Fibroblast of villous mesenchyme (primary cell): Measurements from ENCODE around the gene KLHL30. TPM values are rescaled to one million over a fixed set of nuclear protein-coding genes. Genes with fewer than 3 reads are reported as not detected.

Source experiments
- DNase-seq: peaks from one replicate; pipeline ENCODE4 v3.0.0-alpha.2; 2010; ENCODE audit warnings: low read depth
- H3K4me3 ChIP-seq: 2 replicates; pipeline ENCODE4 v1.5.1; 2011; ENCODE audit warnings: low read depth, mild to moderate bottlenecking, low read length
- CTCF ChIP-seq: IDR thresholded peaks from 2 replicates; pipeline ENCODE4 v1.5.1; 2012; ENCODE audit warnings: low read depth, mild to moderate bottlenecking, low read length; ENCODE audit not compliant: insufficient read depth
- total RNA-seq: library from RNA; depleted of rRNA; stranded (reverse); fragments of >200 nt; gene quantifications from 2 replicates; pipeline ENCODE4 v1.2.3, GENCODE V29; 2012

Gene KLHL30
- total RNA-seq, 1 donor, result 0.43 TPM

DNA sequence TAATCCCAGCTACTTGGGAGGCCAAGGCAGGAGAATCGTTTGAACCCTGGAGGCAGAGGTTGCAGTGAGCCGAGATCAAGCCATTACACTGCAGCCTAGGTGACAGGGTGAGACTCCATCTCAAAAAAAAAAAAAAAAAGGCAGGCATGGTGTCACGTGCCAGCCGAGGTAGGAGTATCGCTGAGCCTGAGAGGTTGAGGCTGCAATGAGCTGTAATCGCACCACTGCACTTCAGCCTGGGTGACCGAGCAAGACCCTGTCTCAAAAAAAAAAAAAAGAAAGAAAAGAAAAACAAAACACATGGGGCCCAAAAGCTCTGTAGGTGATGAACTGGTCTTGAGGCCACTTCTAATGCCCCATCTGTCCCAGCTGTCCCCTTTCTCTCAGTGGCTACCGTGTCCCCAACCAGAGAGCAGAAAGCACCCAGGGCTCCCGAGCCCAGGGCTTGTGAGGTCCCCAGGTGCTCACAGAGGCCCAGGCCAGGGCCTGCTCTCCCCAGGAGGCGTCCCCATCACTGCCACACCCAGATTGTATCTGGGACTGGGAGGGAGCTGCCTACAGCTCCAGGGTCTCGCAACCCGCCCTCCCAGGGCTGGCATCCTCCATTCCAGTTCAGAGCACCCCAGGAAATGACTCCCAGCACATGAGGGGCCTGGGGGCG, 8.5 kb downstream of the KLHL30 start:
- TF ChIP-seq CTCF, result no peak
- H3K4me3 ChIP-seq, result no peak overlapping the region
- DNase-seq, result no peak

DNA sequence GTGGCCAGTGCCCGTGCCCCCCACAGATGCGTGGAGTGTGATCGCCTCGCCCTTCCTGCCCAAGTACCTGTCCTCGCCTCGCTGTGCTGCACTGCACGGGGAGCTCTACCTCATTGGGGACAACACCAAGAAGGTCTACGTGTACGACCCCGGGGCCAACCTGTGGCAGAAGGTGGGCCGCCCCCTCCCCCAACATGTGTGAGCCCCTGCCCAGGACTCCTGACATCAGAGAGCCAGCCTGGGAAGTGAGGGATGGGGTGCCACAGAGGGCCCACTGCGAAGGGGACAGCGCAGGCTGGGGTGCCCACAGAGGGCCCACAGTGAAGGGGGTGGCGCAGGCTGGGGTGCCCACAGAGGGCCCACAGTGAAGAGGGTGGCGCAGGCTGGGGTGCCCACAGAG, 10.5 kb downstream of the KLHL30 start:
- H3K4me3 ChIP-seq, result no peak overlapping the region
- no peak for DNase-seq
- no peak for TF ChIP-seq CTCF

- DNase-seq, result no peak
- no peak for TF ChIP-seq CTCF
- no peak overlapping the region for H3K4me3 ChIP-seq
These were observed 11.5 kb downstream of the KLHL30 start for GRCh38 chr2:238149841-238150572.

- DNase-seq, result no peak
- no peak for TF ChIP-seq CTCF
- no peak overlapping the region for H3K4me3 ChIP-seq
These were observed 12.2 kb downstream of the KLHL30 start for GRCh38 chr2:238150686-238151085.

DNA sequence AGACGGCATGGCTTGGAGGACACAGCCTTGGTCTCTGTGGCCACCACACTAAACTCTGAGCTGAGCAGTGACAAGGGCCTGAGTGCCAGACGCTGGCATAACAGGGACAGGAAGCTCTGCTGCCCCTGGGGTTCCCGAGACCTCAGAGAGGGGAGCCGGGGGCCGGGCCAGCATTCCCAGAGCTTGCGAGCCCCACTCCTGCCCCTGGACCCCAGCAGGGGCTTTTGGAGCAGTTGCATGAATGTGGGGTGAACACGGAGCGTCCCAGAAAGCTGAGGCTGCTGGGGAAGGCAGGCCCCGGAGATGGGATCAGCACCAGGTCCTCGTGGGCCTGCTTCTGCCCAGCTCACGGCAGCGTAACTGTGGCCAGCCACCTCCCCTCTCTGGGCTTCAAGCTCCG, 12.7 kb downstream of the KLHL30 start:
- H3K4me3 ChIP-seq, result no peak overlapping the region
- no peak for DNase-seq
- TF ChIP-seq CTCF, result no peak

GRCh38 chr2:238151628-238152235, 13.3 kb downstream of the KLHL30 start:
- H3K4me3 ChIP-seq, result no peak overlapping the region
- no peak for DNase-seq
- no peak for TF ChIP-seq CTCF
